T-helper 2 cell treated with Interferon-gamma antibody and Interleukin-4, amounts not matched to agents 100 ng/mL and 5 ng/mL, for 36 hours (primary cell): ENCODE measurements around the gene PFAS. TPM values are rescaled to one million over a fixed set of nuclear protein-coding genes. Genes with fewer than 3 reads are reported as not detected.

Experiments used
- intact Hi-C: fragments of 100-400 bp; cut with micrococcal nuclease; formaldehyde crosslinking; loops from one replicate; pipeline ENCODE4 v1.15.1; 2023
- total RNA-seq: library from RNA; stranded (reverse); gene quantifications from 2 replicates; pipeline ENCODE4 v1.2.3, GENCODE V29; 2022

PFAS gene
- total RNA-seq, 1 donor from 2014 or later: 100 TPM

GRCh38 chr17:8292639-8293395 is 43.7 kb downstream of the PFAS start:
- intact Hi-C loops: no loop called here

GRCh38 chr17:8294361-8294760 is 45.3 kb downstream of the PFAS start:
- intact Hi-C loops: loop anchor here (2.0 kb wide), 1 partner anchor 156 kb away; no protein-coding TSS in a partner anchor

- intact Hi-C loops: loop anchor here (1.0 to 2.0 kb wide), 3 partner anchors 46 to 156 kb away; partner anchors contain the start of gene PFAS
These were observed 45.8 kb downstream of the PFAS start for GRCh38 chr17:8294814-8295316.

- intact Hi-C loops: loop anchor here (1.0 kb wide), 3 partner anchors 77 to 180 kb away; no protein-coding TSS in a partner anchor
These were observed 51.1 kb downstream of the PFAS start for GRCh38 chr17:8300226-8300625.

- intact Hi-C loops: loop anchor here (1.0 kb wide), 3 partner anchors 77 to 180 kb away; no protein-coding TSS in a partner anchor
These were observed 51.6 kb downstream of the PFAS start for GRCh38 chr17:8300627-8301242.

- intact Hi-C loops: no loop called here
These were observed 61.6 kb downstream of the PFAS start for GRCh38 chr17:8310601-8311123.

- intact Hi-C loops: no loop called here
These were observed 62.2 kb downstream of the PFAS start for GRCh38 chr17:8311131-8311790.

GRCh38 chr17:8312251-8312650 is 63.2 kb downstream of the PFAS start:
- intact Hi-C loops: no loop called here

GRCh38 chr17:8312726-8313600 is 63.9 kb downstream of the PFAS start:
- intact Hi-C loops: no loop called here

- intact Hi-C loops: no loop called here
These were observed 66.0 kb downstream of the PFAS start for GRCh38 chr17:8314797-8315763.

- intact Hi-C loops: no loop called here
These were observed 66.7 kb downstream of the PFAS start for GRCh38 chr17:8315764-8316217.

GRCh38 chr17:8318010-8318935 is 69.2 kb downstream of the PFAS start:
- intact Hi-C loops: no loop called here

Other genes with a start within 250 kb of the PFAS start
- 0.05 TPM in 1 of 2 replicates, not detected in the other for gene GUCY2D, start 246.7 kb upstream of the PFAS start, total RNA-seq
- not detected in 2 replicates for gene ALOX15B, start 210.2 kb upstream of the PFAS start, total RNA-seq
- not detected in 2 replicates for gene ALOX12B, start 161.6 kb upstream of the PFAS start, total RNA-seq
- not detected in 2 replicates for gene ALOXE3, start 130.8 kb upstream of the PFAS start, total RNA-seq
- 0.55 and 0.61 TPM in 2 replicates for gene HES7, start 125.2 kb upstream of the PFAS start, total RNA-seq
- 20.4 and 26.4 TPM in 2 replicates for gene PER1, start 96.9 kb upstream of the PFAS start, total RNA-seq
- gene VAMP2, start 86.3 kb upstream of the PFAS start, total RNA-seq: 64.6 and 67.0 TPM in 2 replicates
- gene TMEM107, start 72.9 kb upstream of the PFAS start, total RNA-seq: 26.1 and 26.4 TPM in 2 replicates
- 11.5 and 11.6 TPM in 2 replicates for gene BORCS6, start 59.1 kb upstream of the PFAS start, total RNA-seq
- 153 and 157 TPM in 2 replicates for gene AURKB, start 38.7 kb upstream of the PFAS start, total RNA-seq
- gene CTC1, start 1.2 kb upstream of the PFAS start, total RNA-seq: 90.7 and 97.9 TPM in 2 replicates
- gene RANGRF, start 39.4 kb downstream of the PFAS start, total RNA-seq: 63.0 and 63.4 TPM in 2 replicates
- gene SLC25A35, start 46.1 kb downstream of the PFAS start, total RNA-seq: 16.3 and 17.2 TPM in 2 replicates
- 0.05 and 0.61 TPM in 2 replicates for gene ARHGEF15, start 61.0 kb downstream of the PFAS start, total RNA-seq
- not detected in 2 replicates for gene ODF4, start 90.6 kb downstream of the PFAS start, total RNA-seq
- 2,155 and 2,200 TPM in 2 replicates for gene RPL26, start 133.9 kb downstream of the PFAS start, total RNA-seq
- gene RNF222, start 148.5 kb downstream of the PFAS start, total RNA-seq: 0.05 TPM in 1 of 2 replicates, not detected in the other
- 63.7 and 65.2 TPM in 2 replicates for gene NDEL1, start 186.6 kb downstream of the PFAS start, total RNA-seq